Transverse colon (tissue), 4 donors: Measurements from ENCODE around the gene PI16. TPM values are rescaled to one million over a fixed set of nuclear protein-coding genes. Genes with fewer than 3 reads are reported as not detected.

Experiments used
- DNase-seq: peaks from one replicate; pipeline ENCODE4 v3.0.0-alpha.2; 2019
- H3K27ac ChIP-seq, 4 donors: fragments of 200-600 bp; sonication (generic); 2 replicates each; pipeline ENCODE4 v1.5.1; 2016 to 2018; ENCODE audit warnings: inconsistent platforms in 4 of 4
- H3K27me3 ChIP-seq: fragments of 200-600 bp; sonication (generic); 2 replicates; pipeline ENCODE4 v1.5.1; 2017; ENCODE audit warnings: inconsistent platforms
- H3K36me3 ChIP-seq, 4 donors: fragments of 200-600 bp; sonication (generic); 2 replicates each; pipeline ENCODE4 v1.5.1; 2017 to 2019; ENCODE audit warnings: inconsistent platforms in 4 of 4
- H3K4me1 ChIP-seq, 4 donors: fragments of 200-600 bp; sonication (generic); 2 replicates each; pipeline ENCODE4 v1.5.1; 2017 to 2020; ENCODE audit warnings: inconsistent platforms in 4 of 4
- H3K4me3 ChIP-seq, 4 donors: fragments of 200-600 bp; sonication (generic); 1 replicate in 1 of 4; 2 replicates in 3 of 4; pipeline versions ENCODE4 v1.5.1 to v1.6.1; 2017 to 2019; ENCODE audit warnings: inconsistent platforms in 4 of 4
- H3K9me3 ChIP-seq, 2 donors: fragments of 200-600 bp; sonication (generic); 2 replicates each; pipeline ENCODE4 v1.5.1; 2017 to 2019; ENCODE audit warnings: inconsistent platforms in 2 of 2
- CTCF ChIP-seq, 5 experiments: fragments of 200-600 bp in 3 of 5; fragments of 450-650 bp in 2 of 5; sonication (generic) in 3 of 5; IDR thresholded peaks; 1 replicate in 2 of 5; 2 replicates in 3 of 5; pipeline ENCODE4 v1.5.1; 2016 to 2017; ENCODE audit warnings: antibody characterized with exemption in 5 of 5, inconsistent platforms in 3 of 5, mild to moderate bottlenecking in 2 of 5, moderate library complexity in 1 of 5
- EP300 ChIP-seq: sonication (generic); formaldehyde crosslinking; IDR thresholded peaks from one replicate; pipeline ENCODE4 v1.6.1; 2017; ENCODE audit warnings: antibody characterized with exemption, low read depth
- POLR2A ChIP-seq: fragments of 450-650 bp; IDR thresholded peaks from one replicate; pipeline ENCODE4 v1.6.1; 2016; ENCODE audit warnings: antibody characterized with exemption, mild to moderate bottlenecking, moderate library complexity
- POLR2AphosphoS5 ChIP-seq, 3 donors: sonication (generic); formaldehyde crosslinking; IDR thresholded peaks; one replicate each; pipeline ENCODE4 v1.6.1; 2016; ENCODE audit warnings: antibody characterized with exemption in 3 of 3
- WGBS, 2 donors: methylation state at CpG; one replicate each; pipeline ENCODE4 v1.1.5; 2018; ENCODE audit warnings: low coverage in 1 of 2; 5-methylcytosine and 5-hydroxymethylcytosine counted together
- in situ Hi-C, 4 donors: fragments of 200-750 bp; cut with MboI; loops; one replicate each; pipeline versions ENCODE4 v1.15.0 to v1.15.1; 2017; ENCODE audit warnings: low sequenced_read_pairs in 3 of 4, low pct_ligation_motif_present in 1 of 4, low pct_unique_long_range_greater_than_20kb in 1 of 4
- intact Hi-C: fragments of 100-400 bp; cut with DNase I; formaldehyde crosslinking; loops from one replicate; pipeline ENCODE4 v1.15.1; 2023; ENCODE audit warnings: low total_unique reads
- total RNA-seq, 4 donors: library from RNA; depleted of rRNA; stranded (reverse); fragments of >200 nt; gene quantifications; one replicate each; pipeline ENCODE4 v1.1.0, GENCODE V29; 2016

PI16 gene
- total RNA-seq, 4 donors from 2014 or later, result 0.60 to 5.6 (median 4.0) TPM; not detected in 1

- TF ChIP-seq POLR2AphosphoS5 (IDR thresholded peaks at IDR 0.05) (no peak), CTCF (IDR thresholded peaks at IDR 0.05) (no peak), EP300 (no peak)
- H3K4me1 ChIP-seq, result no peaks in the 10 kb centered on the region
- H3K4me3 ChIP-seq, result no peak overlapping the region
- WGBS, 2 donors, result 85% methylated on average over 9 of the region's 9 CpGs; no CpG with 5 or more reads in 1 of the 2 donors
- no peaks in the 10 kb centered on the region for H3K36me3 ChIP-seq
- in situ Hi-C loops (no loop called here), intact Hi-C loops (no loop called here)
- H3K27ac ChIP-seq, result no peak overlapping the region
- H3K27me3 ChIP-seq, result no peaks in the 10 kb centered on the region
- no peak for DNase-seq
- H3K9me3 ChIP-seq, result no peaks in the 10 kb centered on the region
Measured at GRCh38 chr6:36957773-36958271, 3.3 kb downstream of the PI16 start.

GRCh38 chr6:36958775-36959554, 4.4 kb downstream of the PI16 start:
- TF ChIP-seq CTCF (IDR thresholded peaks at IDR 0.05), result no peak
- TF ChIP-seq EP300, result no peak
- no peak for TF ChIP-seq POLR2A
- no peak for TF ChIP-seq POLR2AphosphoS5 (IDR thresholded peaks at IDR 0.05)
- intact Hi-C loops (no loop called here), in situ Hi-C loops (no loop called here)
- peaks cover 0 to 3% (median 0%) of the 10 kb centered on the region in 4 donors for H3K4me1 ChIP-seq
- WGBS, 2 donors, result 89% methylated on average over 38 of the region's 44 CpGs; no CpG with 5 or more reads in 1 of the 2 donors
- no peak overlapping the region for H3K4me3 ChIP-seq
- no peaks in the 10 kb centered on the region for H3K36me3 ChIP-seq
- no peak overlapping the region for H3K27ac ChIP-seq
- DNase-seq, result no peak
- no peaks in the 10 kb centered on the region for H3K27me3 ChIP-seq
- no peaks in the 10 kb centered on the region for H3K9me3 ChIP-seq

- H3K9me3 ChIP-seq, result no peaks in the 10 kb centered on the region
- no peak overlapping the region for H3K27ac ChIP-seq
- no peak for DNase-seq
- no peaks in the 10 kb centered on the region for H3K27me3 ChIP-seq
- in situ Hi-C loops (no loop called here), intact Hi-C loops (no loop called here)
- H3K4me3 ChIP-seq, result no peak overlapping the region
- TF ChIP-seq CTCF (IDR thresholded peaks at IDR 0.05) (no peak), EP300 (no peak), POLR2AphosphoS5 (IDR thresholded peaks at IDR 0.05) (no peak), POLR2A (no peak)
- H3K36me3 ChIP-seq, result no peaks in the 10 kb centered on the region
- 92 to 95% methylated on average over 6 to 17 of the region's 17 CpGs for WGBS, 2 donors
- peaks cover 0 to 5% (median 0%) of the 10 kb centered on the region in 4 donors for H3K4me1 ChIP-seq
Measured at GRCh38 chr6:36959555-36960250, 5.2 kb downstream of the PI16 start.
